Endodermal cell (in vitro differentiated cells): Measurements from ENCODE around the gene TAF8. TPM values are rescaled to one million over a fixed set of nuclear protein-coding genes. Genes with fewer than 3 reads are reported as not detected.

Experiments used
- DNase-seq: peaks from one replicate; pipeline ENCODE4 v3.0.0-alpha.2; 2017
- H3K27ac ChIP-seq: 2 replicates; pipeline ENCODE4 v1.5.1; 2013; ENCODE audit warnings: mild to moderate bottlenecking, low read depth, low read length, moderate library complexity
- H3K27me3 ChIP-seq: 2 replicates; pipeline ENCODE4 v1.6.1; 2013; ENCODE audit warnings: mild to moderate bottlenecking, low read length, moderate library complexity; ENCODE audit not compliant: insufficient read depth, control insufficient read depth, poor library complexity, severe bottlenecking
- H3K36me3 ChIP-seq: 2 replicates; pipeline ENCODE4 v1.7.0; 2013; ENCODE audit warnings: mild to moderate bottlenecking, low read length, moderate library complexity; ENCODE audit not compliant: control insufficient read depth, insufficient read depth
- H3K4me1 ChIP-seq: one replicate; pipeline ENCODE4 v1.7.0; 2013; ENCODE audit warnings: low read length; ENCODE audit not compliant: control insufficient read depth, insufficient read depth
- H3K4me3 ChIP-seq: 2 replicates; pipeline ENCODE4 v1.5.1; 2013; ENCODE audit warnings: mild to moderate bottlenecking, low read length, moderate library complexity
- H3K9ac ChIP-seq: 2 replicates; pipeline ENCODE4 v1.6.1; 2013; ENCODE audit warnings: mild to moderate bottlenecking, low read length, moderate library complexity; ENCODE audit not compliant: poor library complexity, severe bottlenecking; ENCODE audit errors: extremely low read depth
- H3K9me3 ChIP-seq: 2 replicates; pipeline ENCODE4 v1.6.1; 2013; ENCODE audit warnings: mild to moderate bottlenecking, low read length, moderate library complexity; ENCODE audit not compliant: control insufficient read depth
- H3K27ac Mint-ChIP-seq: 2 replicates; pipeline ENCODE4 v1.8.0; 2020; ENCODE audit warnings: mixed read lengths
- H3K27me3 Mint-ChIP-seq: 2 replicates; pipeline ENCODE4 v1.8.0; 2021; ENCODE audit warnings: mild to moderate bottlenecking, mixed read lengths; ENCODE audit not compliant: insufficient read depth
- H3K36me3 Mint-ChIP-seq: 2 replicates; pipeline ENCODE4 v1.8.0; 2020; ENCODE audit warnings: low read depth, mixed read lengths
- H3K4me1 Mint-ChIP-seq: 2 replicates; pipeline ENCODE4 v1.8.0; 2020; ENCODE audit warnings: mixed read lengths
- H3K4me3 Mint-ChIP-seq: 2 replicates; pipeline ENCODE4 v1.8.0; 2020; ENCODE audit warnings: mild to moderate bottlenecking, moderate library complexity, mixed read lengths
- H3K9me3 Mint-ChIP-seq: 2 replicates; pipeline ENCODE4 v1.8.0; 2020; ENCODE audit warnings: mild to moderate bottlenecking, mixed read lengths
- CTCF ChIP-seq: fragments of 200-600 bp; sonication (generic); conservative IDR thresholded peaks from 2 replicates; pipeline ENCODE4 v1.5.0; 2021; ENCODE audit warnings: antibody characterized with exemption, mild to moderate bottlenecking
- WGBS, 2 experiments: methylation state at CpG; one replicate each; pipeline versions ENCODE4 v1.1.5 to v1.1.7; 2013; ENCODE audit warnings: missing lambda C conversion rate in 2 of 2, mixed read lengths in 1 of 2; ENCODE audit not compliant: insufficient coverage in 1 of 2, insufficient read length in 1 of 2; 5-methylcytosine and 5-hydroxymethylcytosine counted together
- total RNA-seq, 2 donors: library from RNA; stranded (reverse); fragmentation: NEBNext Ultra II Directional in 1 of 2; extraction: Animal tissue kit (Norgen Biotek cat#: 25700) in 1 of 2; gene quantifications; 2 replicates in 1 of 2; 3 replicates in 1 of 2; pipeline ENCODE4 v1.2.1, GENCODE V29; 2021

The TAF8 gene
- total RNA-seq, 2 donors from 2014 or later = 27.9 to 31.0 TPM

- Histone ChIP-seq H3K9ac (no peak overlapping the region), H3K36me3 (no peaks in the 10 kb centered on the region), H3K27me3 (no peaks in the 10 kb centered on the region), H3K4me1 (no peaks in the 10 kb centered on the region), H3K27ac (no peak overlapping the region), H3K4me3 (no peak overlapping the region), H3K9me3 (no peaks in the 10 kb centered on the region)
- WGBS, 2 experiments = 74 to 87% methylated on average over 7 to 10 of the region's 10 CpGs
- no peaks in the 10 kb centered on the region for H3K36me3 Mint-ChIP-seq
- no peak overlapping the region for H3K27ac Mint-ChIP-seq
- no peak overlapping the region for H3K4me3 Mint-ChIP-seq
- DNase-seq = peak; percentile 77
- no peak for TF ChIP-seq CTCF
- H3K4me1 Mint-ChIP-seq = peaks cover 2% of the 10 kb centered on the region
- H3K9me3 Mint-ChIP-seq = no peaks in the 10 kb centered on the region
- peaks cover 50% of the 10 kb centered on the region for H3K27me3 Mint-ChIP-seq
These were observed 43.4 kb downstream of the TAF8 start for GRCh38 chr6:42093582-42094329.

DNA sequence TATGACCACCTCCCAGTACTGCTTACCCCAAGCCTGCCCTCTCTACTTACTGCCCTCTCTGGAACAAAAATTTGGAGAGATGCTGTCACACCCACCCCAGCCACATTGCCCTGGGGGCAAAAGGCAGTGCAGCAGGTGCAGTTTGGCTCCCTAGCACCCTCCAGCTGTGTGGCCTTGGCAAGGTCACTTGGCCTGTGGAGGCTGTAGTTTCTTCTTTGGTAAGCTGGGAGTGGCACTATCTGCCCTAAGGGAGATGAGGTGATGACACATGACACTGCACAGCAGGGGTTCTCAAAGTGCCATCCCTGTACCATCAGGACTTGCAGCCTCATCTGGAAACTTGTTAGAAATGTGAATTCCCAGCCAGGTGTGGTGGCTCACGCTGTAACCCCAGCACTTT lies 44.8 kb downstream of the TAF8 start:
- H3K4me1 Mint-ChIP-seq = peaks cover 2% of the 10 kb centered on the region
- WGBS, 2 experiments = 91 to 96% methylated on average over 1 of the region's 1 CpG
- H3K36me3 Mint-ChIP-seq = no peaks in the 10 kb centered on the region
- Histone ChIP-seq H3K36me3 (no peaks in the 10 kb centered on the region), H3K9ac (no peak overlapping the region), H3K27ac (no peak overlapping the region), H3K4me3 (no peak overlapping the region), H3K9me3 (no peaks in the 10 kb centered on the region), H3K27me3 (no peaks in the 10 kb centered on the region), H3K4me1 (no peaks in the 10 kb centered on the region)
- H3K27ac Mint-ChIP-seq = no peak overlapping the region
- no peak overlapping the region for H3K4me3 Mint-ChIP-seq
- DNase-seq = no peak
- H3K27me3 Mint-ChIP-seq = peaks cover 53% of the 10 kb centered on the region
- no peaks in the 10 kb centered on the region for H3K9me3 Mint-ChIP-seq
- TF ChIP-seq CTCF = no peak

- peaks cover 2% of the 10 kb centered on the region for H3K4me1 Mint-ChIP-seq
- 81 to 87% methylated on average over 8 to 10 of the region's 10 CpGs for WGBS, 2 experiments
- peak; percentile 71 for DNase-seq
- peak; percentile 61 for TF ChIP-seq CTCF
- no peak overlapping the region for H3K4me3 Mint-ChIP-seq
- Histone ChIP-seq H3K9me3 (no peaks in the 10 kb centered on the region), H3K9ac (no peak overlapping the region), H3K27me3 (no peaks in the 10 kb centered on the region), H3K27ac (no peak overlapping the region), H3K4me1 (no peaks in the 10 kb centered on the region), H3K36me3 (no peaks in the 10 kb centered on the region), H3K4me3 (no peak overlapping the region)
- no peaks in the 10 kb centered on the region for H3K36me3 Mint-ChIP-seq
- H3K9me3 Mint-ChIP-seq = no peaks in the 10 kb centered on the region
- H3K27ac Mint-ChIP-seq = no peak overlapping the region
- peaks cover 48% of the 10 kb centered on the region for H3K27me3 Mint-ChIP-seq
These were observed 45.6 kb downstream of the TAF8 start for GRCh38 chr6:42095776-42096541.
